Stromal cell of bone marrow (primary cell): ENCODE results near the gene KCND3.

Source experiments
- DNase-seq: peaks from one replicate; pipeline ENCODE4 v3.0.0-alpha.2; 2012; ENCODE audit warnings: low read depth

Gene KCND3

GRCh38 chr1:111727056-111727455 is 262.4 kb downstream of the KCND3 start:
- no peak for DNase-seq

- DNase-seq: no peak
These were observed 264.3 kb downstream of the KCND3 start for GRCh38 chr1:111725192-111725591.

- DNase-seq: no peak
These were observed 265.6 kb downstream of the KCND3 start for GRCh38 chr1:111723871-111724270.

GRCh38 chr1:111723091-111723806 is 266.2 kb downstream of the KCND3 start:
- DNase-seq: no peak

GRCh38 chr1:111720977-111721786 is 268.3 kb downstream of the KCND3 start:
- DNase-seq: no peak
